ENCODE data around the gene SLC7A8. TPM values are rescaled to one million over a fixed set of nuclear protein-coding genes. Genes with fewer than 3 reads are reported as not detected.

Gene SLC7A8
- total and polyA plus RNA-seq, 2 of the 4 experiments (the other 2 are of a cell fraction) = 0.31 TPM; not detected in 1

DNA sequence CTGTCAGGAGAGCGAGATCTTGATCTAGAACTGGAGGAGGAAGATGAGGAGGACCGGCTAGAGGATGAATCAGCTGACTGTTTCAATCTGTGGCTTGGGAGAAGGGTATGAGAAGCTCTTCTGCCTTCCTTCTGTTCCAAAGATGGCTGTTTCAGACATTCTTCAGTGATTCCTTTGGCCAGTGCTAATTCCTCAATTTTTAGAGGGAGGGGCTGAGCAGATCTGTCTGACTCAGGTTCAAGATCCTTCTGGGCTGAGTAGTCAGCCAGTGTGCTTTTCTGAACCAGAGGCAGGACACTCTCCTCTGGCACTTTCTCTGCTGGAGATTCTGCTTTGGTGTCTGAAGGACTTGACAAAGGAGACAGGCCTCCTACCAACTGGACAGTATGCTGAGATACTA is 103.7 kb downstream of the SLC7A8 start:
- DNase-seq = peak; percentile 52
- in situ Hi-C loops (cut with MboI; ENCODE audit: low sequenced_read_pairs) (loop anchor here (25.0 kb wide), 1 partner anchor 1058 kb away; the partner anchor contains the start of genes EMC9, FITM1, PSME1 and PSME2), dilution Hi-C loops (cut with HindIII; ENCODE audit: low sequenced_read_pairs, unreplicated experiment) (no loop called here), intact Hi-C loops (cut with micrococcal nuclease) (loop anchor here (2.0 to 5.0 kb wide), 2 partner anchors 15 to 108 kb away; partner anchors contain the start of genes ACIN1 and C14orf119)
- H4K5ac ChIP-seq (ENCODE audit: low read depth, low read length) = peak overlapping the region; percentile 43; the same call in 1 of the 2 replicates
- H2BK15ac ChIP-seq (ENCODE audit: low read depth, low read length) = peak overlapping the region; percentile 46; the same call in 2 of the 3 replicates
- TF ChIP-seq RFX5 (IDR thresholded peaks at IDR 0.05; ENCODE audit: low read depth, low read length) = no peak
- TF ChIP-seq RAD21 (IDR thresholded peaks at IDR 0.05; ENCODE audit: low read length) = no peak
- peak; percentile 26; the same call in 1 of the 2 replicates for TF ChIP-seq POLR2A (IDR thresholded peaks at IDR 0.05; ENCODE audit: low read depth, low read length)
- TF ChIP-seq BHLHE40 (IDR thresholded peaks at IDR 0.05; ENCODE audit: low read depth, low read length) = no peak
- H2BK5ac ChIP-seq (ENCODE audit: low read depth, low read length, poor library complexity, severe bottlenecking) = peak overlapping the region; percentile 90
- peak overlapping the region; percentile 90 for H2AK5ac ChIP-seq (ENCODE audit: low read depth, low read length)
- ChIA-PET POLR2A (ENCODE audit: unreplicated experiment) (interaction anchor here (1.0 to 1.7 kb wide), 4 partner anchors 8 to 16 kb away, joined by 3 to 6 read pairs (median 4); partner anchors contain the start of genes ACIN1 and C14orf119), CTCF (interaction anchor here (1.5 to 2.5 kb wide), 2 partner anchors 11 to 16 kb away, joined by 8 read pairs; partner anchors contain the start of genes ACIN1 and C14orf119)
- H3K23ac ChIP-seq (ENCODE audit: low read depth, low read length) = peak overlapping the region; percentile 81
- H3K9me1 ChIP-seq (ENCODE audit: insufficient read depth, low read length) = peaks cover 6% of the 10 kb centered on the region
- H2AFZ ChIP-seq (replicated peaks; ENCODE audit: low read length, poor library complexity) = no peak overlapping the region
- peak overlapping the region; percentile 75; the same call in 1 of the 2 replicates for H3K18ac ChIP-seq (ENCODE audit: low read depth, low read length)
- H4K91ac ChIP-seq (ENCODE audit: insufficient read depth, low read depth, low read length) = peak overlapping the region; percentile 89
- no peaks in the 10 kb centered on the region for H3K9me3 ChIP-seq (ENCODE audit: control insufficient read depth, insufficient read depth, low read length)
- H3K56ac ChIP-seq (ENCODE audit: extremely low read depth, insufficient read depth, low read length) = peak overlapping the region; percentile 12
- peak overlapping the region; percentile 53 to 79 for H4K8ac ChIP-seq (ENCODE audit: low read depth in 2 of 2, low read length in 2 of 2)
- WGBS, 2 experiments (ENCODE audit: extremely low coverage in 2 of 2, insufficient read length in 1 of 2) = no CpG with 5 or more reads among the region's 2 CpGs
- H3K4me2 ChIP-seq (ENCODE audit: low read depth, low read length) = peak overlapping the region; percentile 13; the same call in 1 of the 2 replicates
- no TSS peak for BruUV-seq (replicated peaks)
- H3K27me3 ChIP-seq (ENCODE audit: control insufficient read depth, insufficient read depth, low read length) = no peaks in the 10 kb centered on the region
- H2BK120ac ChIP-seq (ENCODE audit: low read depth, low read length) = peak overlapping the region; percentile 91
- peak; percentile 15; the same call in 1 of the 2 replicates for ATAC-seq (ENCODE audit: low read depth)
- peak overlapping the region; percentile 11; the same call in 1 of the 2 replicates for H3K9ac ChIP-seq (ENCODE audit: low read depth, low read length)
- H3K4ac ChIP-seq (ENCODE audit: low read depth, low read length) = peak overlapping the region; percentile 96
- peaks cover 21 to 47% of the 10 kb centered on the region in 2 experiments for H3K79me1 ChIP-seq (ENCODE audit: low read depth in 1 of 2, low read length in 2 of 2)
- H3K4me3 ChIP-seq (ENCODE audit: insufficient read depth, low read depth, low read length) = no peak overlapping the region
- peaks cover 14% of the 10 kb centered on the region for H3K4me1 ChIP-seq (ENCODE audit: control insufficient read depth, insufficient read depth, low read length)
- peak overlapping the region; percentile 93 for H3K27ac ChIP-seq (ENCODE audit: insufficient read depth, low read length)
- peak overlapping the region; percentile 94 for H3K14ac ChIP-seq (replicated peaks; ENCODE audit: low read depth, low read length)
- peak overlapping the region; percentile 94 for H2BK20ac ChIP-seq (ENCODE audit: low read depth, low read length)
- peak overlapping the region; percentile 84 for H2AK9ac ChIP-seq (replicated peaks; ENCODE audit: low read depth, low read length, poor library complexity)
- H3K36me3 ChIP-seq (ENCODE audit: control insufficient read depth, insufficient read depth, low read length) = peaks cover 48% of the 10 kb centered on the region
- no peaks in the 10 kb centered on the region for H4K20me1 ChIP-seq (ENCODE audit: insufficient read depth, low read length)

Data from IMR-90 (cell line).